K562 (cell line): ENCODE data around the gene PARD6B.

Experiments
- ELK1 ChIP-seq: sonication (generic); formaldehyde crosslinking; IDR thresholded peaks from 2 replicates; pipeline ENCODE4 v1.8.1; 2022; ENCODE audit warnings: missing genetic modification reagents
- EP300 ChIP-seq: IDR thresholded peaks from 2 replicates; pipeline ENCODE4 v1.6.1; 2012; ENCODE audit warnings: low read length, improper control_type of control experiment
- EZH2 ChIP-seq: IDR thresholded peaks from 2 replicates; pipeline ENCODE4 v1.6.1; 2012; ENCODE audit warnings: low read depth, mild to moderate bottlenecking, inconsistent platforms, low read length, borderline replicate concordance
- PML ChIP-seq: IDR thresholded peaks from 2 replicates; pipeline ENCODE4 v1.6.1; 2012; ENCODE audit warnings: low read length, inconsistent platforms
- REST ChIP-seq, 2 experiments: fragments of 450-650 bp; formaldehyde crosslinking in 1 of 2; IDR thresholded peaks; 2 replicates each; pipeline versions ENCODE4 v1.4.0 to v1.6.1; 2014 to 2020; ENCODE audit warnings: mild to moderate bottlenecking in 2 of 2, borderline replicate concordance in 1 of 2, low read depth in 1 of 2
- TEAD2 ChIP-seq: fragments of 450-650 bp; IDR thresholded peaks from 2 replicates; pipeline ENCODE4 v1.6.1; 2016; ENCODE audit warnings: missing genetic modification characterization, control low read depth, missing compliant biosample characterization
- ZBTB1 ChIP-seq: sonication (generic); formaldehyde crosslinking; IDR thresholded peaks from 2 replicates; pipeline ENCODE4 v1.8.1; 2023; ENCODE audit warnings: missing genetic modification reagents, low read depth, mild to moderate bottlenecking, borderline replicate concordance
- TF ChIP-seq, protein P1 (sequence below): fragments of 150-350 bp; conservative IDR thresholded peaks from 2 replicates; pipeline ENCODE4 v1.6.1; 2014; ENCODE audit warnings: low read length

DNA sequence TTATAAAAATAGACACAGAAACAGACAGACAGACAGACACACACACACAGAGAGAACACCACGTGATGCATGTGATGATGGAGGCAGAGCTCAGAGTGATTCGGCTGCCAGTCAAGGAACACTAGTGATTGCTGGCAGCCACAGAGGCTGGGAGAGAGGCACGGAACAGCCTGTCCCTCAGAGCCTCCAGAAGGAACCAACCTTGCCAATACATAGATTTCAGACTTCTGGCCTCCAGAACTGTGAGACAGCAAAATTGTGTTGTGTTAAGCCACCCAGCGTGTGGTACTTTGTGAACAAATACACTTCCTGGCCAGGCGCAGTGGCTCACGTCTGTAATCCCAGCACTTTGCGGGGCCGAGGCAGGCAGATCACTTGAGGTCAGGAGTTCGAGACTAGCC lies 9.5 kb upstream of the PARD6B start:
- TF ChIP-seq ZBTB1 (no peak), PML (no peak), EZH2 (no peak), REST (IDR thresholded peaks at IDR 0.05; ENCODE audit: borderline replicate concordance) (no peak), REST (CRISPR knock-in tag; IDR thresholded peaks at IDR 0.05; ENCODE audit: low read depth) (no peak), TEAD2 (no peak), EP300 (no peak), ELK1 (no peak)
- TF ChIP-seq, protein P1, sequence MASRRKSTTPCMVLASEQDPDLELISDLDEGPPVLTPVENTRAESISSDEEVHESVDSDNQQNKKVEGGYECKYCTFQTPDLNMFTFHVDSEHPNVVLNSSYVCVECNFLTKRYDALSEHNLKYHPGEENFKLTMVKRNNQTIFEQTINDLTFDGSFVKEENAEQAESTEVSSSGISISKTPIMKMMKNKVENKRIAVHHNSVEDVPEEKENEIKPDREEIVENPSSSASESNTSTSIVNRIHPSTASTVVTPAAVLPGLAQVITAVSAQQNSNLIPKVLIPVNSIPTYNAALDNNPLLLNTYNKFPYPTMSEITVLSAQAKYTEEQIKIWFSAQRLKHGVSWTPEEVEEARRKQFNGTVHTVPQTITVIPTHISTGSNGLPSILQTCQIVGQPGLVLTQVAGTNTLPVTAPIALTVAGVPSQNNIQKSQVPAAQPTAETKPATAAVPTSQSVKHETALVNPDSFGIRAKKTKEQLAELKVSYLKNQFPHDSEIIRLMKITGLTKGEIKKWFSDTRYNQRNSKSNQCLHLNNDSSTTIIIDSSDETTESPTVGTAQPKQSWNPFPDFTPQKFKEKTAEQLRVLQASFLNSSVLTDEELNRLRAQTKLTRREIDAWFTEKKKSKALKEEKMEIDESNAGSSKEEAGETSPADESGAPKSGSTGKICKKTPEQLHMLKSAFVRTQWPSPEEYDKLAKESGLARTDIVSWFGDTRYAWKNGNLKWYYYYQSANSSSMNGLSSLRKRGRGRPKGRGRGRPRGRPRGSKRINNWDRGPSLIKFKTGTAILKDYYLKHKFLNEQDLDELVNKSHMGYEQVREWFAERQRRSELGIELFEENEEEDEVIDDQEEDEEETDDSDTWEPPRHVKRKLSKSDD: no peak
